MCF 10A (cell line): ENCODE data around the gene ANO1. TPM values are rescaled to one million over a fixed set of nuclear protein-coding genes. Genes with fewer than 3 reads are reported as not detected.

Experiments used
- BruUV-seq: library from RNA; stranded (reverse); fragments of 400-500 nt; replicated peaks from 2 replicates; lab custom pipeline; 2021; lab: Mats Ljungman, UMichigan
- CTCF ChIA-PET: fragments of 300-600 bp; sonication (Branson Sonifier 250); formaldehyde crosslinking; extraction: SDS; loops from one replicate; lab custom pipeline; 2021; ENCODE audit warnings: antibody characterized with exemption, inconsistent platforms; lab: Yijun Ruan, JAX
- POLR2A ChIA-PET: fragments of 300-600, 350-650 bp; sonication (Branson Sonifier 250); formaldehyde crosslinking; extraction: SDS; loops from one replicate; lab custom pipeline; 2020; ENCODE audit warnings: antibody characterized with exemption, inconsistent platforms; lab: Yijun Ruan, JAX
- DNase-seq: peaks from one replicate; pipeline ENCODE4 v3.0.0-alpha.2; 2018; ENCODE audit not compliant: unreplicated experiment
- H3K27ac Mint-ChIP-seq: one replicate; pipeline ENCODE4 v1.8.0; 2022; ENCODE audit warnings: mild to moderate bottlenecking, low read depth, mixed read lengths; ENCODE audit not compliant: unreplicated experiment
- H3K27me3 Mint-ChIP-seq: one replicate; pipeline ENCODE4 v1.8.0; 2022; ENCODE audit warnings: mixed read lengths; ENCODE audit not compliant: insufficient read depth, unreplicated experiment
- H3K36me3 Mint-ChIP-seq: one replicate; pipeline ENCODE4 v1.8.0; 2022; ENCODE audit warnings: mild to moderate bottlenecking, moderate library complexity, mixed read lengths; ENCODE audit not compliant: insufficient read depth, unreplicated experiment
- H3K4me1 Mint-ChIP-seq: one replicate; pipeline ENCODE4 v1.8.0; 2022; ENCODE audit warnings: mixed read lengths; ENCODE audit not compliant: insufficient read depth, unreplicated experiment
- H3K4me3 Mint-ChIP-seq: one replicate; pipeline ENCODE4 v1.8.0; 2022; ENCODE audit warnings: mild to moderate bottlenecking, moderate library complexity, mixed read lengths; ENCODE audit not compliant: unreplicated experiment
- H3K9me3 Mint-ChIP-seq: one replicate; pipeline ENCODE4 v1.8.0; 2022; ENCODE audit warnings: mixed read lengths; ENCODE audit not compliant: unreplicated experiment
- CTCF ChIP-seq: fragments of 200-600 bp; IDR thresholded peaks from one replicate; pipeline ENCODE4 v1.8.0; 2022; ENCODE audit warnings: antibody characterized with exemption, mild to moderate bottlenecking; ENCODE audit not compliant: unreplicated experiment
- intact Hi-C: fragments of 100-400 bp; cut with micrococcal nuclease; formaldehyde crosslinking; loops from 2 replicates; pipeline ENCODE4 v1.14.1; 2022
- total RNA-seq: library from RNA; stranded (reverse); gene quantifications from 2 replicates; pipeline ENCODE4 v1.2.3, GENCODE V29; 2022

ANO1 gene
- total RNA-seq, 1 experiment from 2014 or later = not detected

GRCh38 chr11:70100280-70100603 is 22.1 kb downstream of the ANO1 start:
- H3K27ac Mint-ChIP-seq = no peak overlapping the region

GRCh38 chr11:70100791-70101190 is 22.7 kb downstream of the ANO1 start:
- no peak for DNase-seq
- BruUV-seq = no TSS peak
- POLR2A ChIA-PET = interaction anchor here (1.0 kb wide), 1 partner anchor 33 kb away, joined by 3 read pairs; no protein-coding TSS in a partner anchor
- H3K27me3 Mint-ChIP-seq = peaks cover 8% of the 10 kb centered on the region
- H3K9me3 Mint-ChIP-seq = no peaks in the 10 kb centered on the region
- H3K27ac Mint-ChIP-seq = no peak overlapping the region
- no peaks in the 10 kb centered on the region for H3K36me3 Mint-ChIP-seq
- H3K4me3 Mint-ChIP-seq = no peak overlapping the region
- TF ChIP-seq CTCF = no peak
- CTCF ChIA-PET = no interaction called here
- intact Hi-C loops = no loop called here
- H3K4me1 Mint-ChIP-seq = no peaks in the 10 kb centered on the region

More at GRCh38 chr11:70100280-70100603, 22.1 kb downstream of the ANO1 start:
- ChIA-PET POLR2A (no interaction called here), CTCF (no interaction called here)
- no peak for DNase-seq
- no peaks in the 10 kb centered on the region for H3K36me3 Mint-ChIP-seq
- no TSS peak for BruUV-seq
- H3K4me3 Mint-ChIP-seq = no peak overlapping the region
- TF ChIP-seq CTCF = no peak
- H3K9me3 Mint-ChIP-seq = no peaks in the 10 kb centered on the region
- no peaks in the 10 kb centered on the region for H3K4me1 Mint-ChIP-seq
- H3K27me3 Mint-ChIP-seq = peaks cover 9% of the 10 kb centered on the region
- intact Hi-C loops = no loop called here

DNA sequence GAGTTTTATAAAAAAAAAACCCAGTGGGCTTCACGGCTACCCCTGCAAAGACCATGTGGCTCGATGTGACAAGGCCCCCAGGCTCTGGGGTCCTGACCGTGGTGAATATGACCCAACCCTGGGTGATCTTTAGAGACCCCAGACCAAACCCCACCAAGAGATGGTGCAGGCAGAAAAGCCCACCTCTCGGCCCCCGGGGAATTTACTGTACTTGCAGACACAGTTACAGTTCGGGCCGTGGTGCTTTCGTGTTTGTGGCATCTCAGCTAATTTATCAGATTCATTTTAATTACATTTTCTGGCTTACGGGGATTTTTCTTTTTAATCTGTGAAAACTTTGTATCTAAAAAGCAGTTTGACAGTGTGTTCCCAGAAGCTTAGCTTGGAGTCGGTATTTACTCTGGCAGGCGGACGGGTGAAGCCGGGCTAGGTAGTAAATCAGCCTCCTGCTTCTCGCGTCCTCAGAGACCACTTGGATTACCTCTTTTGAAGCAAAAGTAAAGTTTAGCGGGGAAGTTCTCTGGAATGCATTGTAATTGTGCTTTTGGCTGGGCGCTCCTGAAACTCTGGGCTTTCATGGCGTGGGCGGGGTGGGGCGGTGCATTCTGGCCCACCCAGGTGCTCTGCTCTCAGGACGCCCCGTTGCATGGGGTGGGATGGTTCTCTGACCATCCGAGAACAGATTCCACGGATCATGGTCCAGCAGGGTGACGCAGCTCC is 25.3 kb downstream of the ANO1 start:
- TF ChIP-seq CTCF = no peak
- BruUV-seq = no TSS peak
- DNase-seq = no peak
- intact Hi-C loops = no loop called here
- Mint-ChIP-seq H3K36me3 (no peaks in the 10 kb centered on the region), H3K27ac (no peak overlapping the region), H3K9me3 (no peaks in the 10 kb centered on the region), H3K4me3 (no peak overlapping the region), H3K4me1 (no peaks in the 10 kb centered on the region), H3K27me3 (peaks cover 11% of the 10 kb centered on the region)
- CTCF ChIA-PET = no interaction called here
- POLR2A ChIA-PET = interaction anchor here (0.5 kb wide), 1 partner anchor 250 kb away, joined by 3 read pairs; no protein-coding TSS in a partner anchor

DNA sequence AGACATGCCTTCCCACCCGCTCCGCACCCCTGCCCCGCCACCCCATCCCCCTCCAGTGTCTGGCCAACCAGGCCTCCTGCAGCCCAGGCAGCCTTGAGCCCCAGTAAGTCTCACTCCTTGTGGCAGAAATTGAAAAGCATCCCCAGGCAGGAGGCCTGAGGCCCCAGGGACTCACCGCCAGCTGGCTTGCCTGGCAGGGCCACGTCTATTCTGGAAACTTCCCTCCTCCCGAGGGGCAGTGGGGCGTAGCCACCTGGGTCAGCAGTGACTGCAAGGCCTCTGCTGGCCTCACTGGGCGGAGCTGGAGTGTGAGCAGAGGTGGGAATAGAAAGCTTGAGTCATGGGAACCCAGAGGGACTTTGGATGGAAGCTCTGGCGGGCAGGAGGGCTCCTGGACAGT is 26.3 kb downstream of the ANO1 start:
- Mint-ChIP-seq H3K4me3 (no peak overlapping the region), H3K36me3 (no peaks in the 10 kb centered on the region), H3K27me3 (peaks cover 11% of the 10 kb centered on the region), H3K9me3 (no peaks in the 10 kb centered on the region), H3K4me1 (no peaks in the 10 kb centered on the region), H3K27ac (no peak overlapping the region)
- ChIA-PET POLR2A (no interaction called here), CTCF (no interaction called here)
- intact Hi-C loops = no loop called here
- no peak for TF ChIP-seq CTCF
- no TSS peak for BruUV-seq
- DNase-seq = no peak
